Smooth muscle cell (in vitro differentiated cells): ENCODE data around the gene KIF26B. TPM values are rescaled to one million over a fixed set of nuclear protein-coding genes. Genes with fewer than 3 reads are reported as not detected.

Experiments
- DNase-seq: peaks from one replicate; lab custom pipeline; 2025; ENCODE audit not compliant: unreplicated experiment; lab: John Stamatoyannopoulos, UW
- H2AFZ ChIP-seq: fragments of 200-600 bp; sonication (generic); 2 replicates; pipeline ENCODE4 v1.6.0; 2016; ENCODE audit warnings: antibody characterized with exemption, low read depth, mild to moderate bottlenecking
- H3F3A ChIP-seq: fragments of 200-600 bp; sonication (generic); 2 replicates; pipeline ENCODE4 v1.6.0; 2017; ENCODE audit warnings: antibody characterized with exemption, low read depth
- H3K27ac ChIP-seq: fragments of 200-600 bp; sonication (generic); 2 replicates; pipeline ENCODE4 v1.5.1; 2016; ENCODE audit warnings: low read depth, mild to moderate bottlenecking
- H3K27me3 ChIP-seq: fragments of 200-600 bp; sonication (generic); 2 replicates; pipeline ENCODE4 v1.6.1; 2016; ENCODE audit warnings: low read depth, mild to moderate bottlenecking
- H3K36me3 ChIP-seq: fragments of 200-600 bp; sonication (generic); 2 replicates; pipeline ENCODE4 v1.5.1; 2016; ENCODE audit warnings: low read depth
- H3K4me1 ChIP-seq: fragments of 200-600 bp; sonication (generic); 2 replicates; pipeline ENCODE4 v1.5.1; 2016; ENCODE audit warnings: low read depth
- H3K4me2 ChIP-seq: fragments of 200-600 bp; sonication (generic); 2 replicates; pipeline ENCODE4 v1.6.0; 2016; ENCODE audit warnings: mild to moderate bottlenecking
- H3K4me3 ChIP-seq: fragments of 200-600 bp; sonication (generic); 2 replicates; pipeline ENCODE4 v1.5.1; 2016; ENCODE audit warnings: mild to moderate bottlenecking
- H3K79me2 ChIP-seq: fragments of 200-600 bp; sonication (generic); 2 replicates; pipeline ENCODE4 v1.6.0; 2016; ENCODE audit warnings: low read depth, mild to moderate bottlenecking
- H3K9ac ChIP-seq: fragments of 200-600 bp; sonication (generic); 2 replicates; pipeline ENCODE4 v1.6.0; 2016; ENCODE audit warnings: low read depth
- H3K9me3 ChIP-seq: fragments of 200-600 bp; sonication (generic); replicated peaks from 2 replicates; pipeline ENCODE4 v1.5.1; 2016; ENCODE audit warnings: low read depth
- H4K20me1 ChIP-seq: fragments of 200-600 bp; sonication (generic); 2 replicates; pipeline ENCODE4 v1.6.0; 2016; ENCODE audit warnings: low read depth
- CTCF ChIP-seq: fragments of 200-600 bp; sonication (generic); IDR thresholded peaks from 2 replicates; pipeline ENCODE4 v1.5.1; 2017; ENCODE audit warnings: borderline replicate concordance, mild to moderate bottlenecking, antibody characterized with exemption; ENCODE audit not compliant: insufficient read depth, poor library complexity, severe bottlenecking
- WGBS: methylation state at CpG from one replicate; pipeline ENCODE4 v1.1.7; 2016; ENCODE audit warnings: low lambda C conversion rate; 5-methylcytosine and 5-hydroxymethylcytosine counted together
- polyA plus RNA-seq: library from polyadenylated mRNA; unstranded; fragments of >200 nt; fragmentation: Nextera tagmentation; extraction: Ambion mirVana; gene quantifications from 2 replicates; pipeline ENCODE4 v1.2.1, GENCODE V29; 2016
- total RNA-seq: library from RNA; depleted of rRNA; stranded (reverse); fragments of >200 nt; gene quantifications from 2 replicates; pipeline ENCODE4 v1.2.3, GENCODE V29; 2014

The KIF26B gene
- total and polyA plus RNA-seq, 2 experiments from 2014 or later: 24.9 to 43.3 TPM

DNA sequence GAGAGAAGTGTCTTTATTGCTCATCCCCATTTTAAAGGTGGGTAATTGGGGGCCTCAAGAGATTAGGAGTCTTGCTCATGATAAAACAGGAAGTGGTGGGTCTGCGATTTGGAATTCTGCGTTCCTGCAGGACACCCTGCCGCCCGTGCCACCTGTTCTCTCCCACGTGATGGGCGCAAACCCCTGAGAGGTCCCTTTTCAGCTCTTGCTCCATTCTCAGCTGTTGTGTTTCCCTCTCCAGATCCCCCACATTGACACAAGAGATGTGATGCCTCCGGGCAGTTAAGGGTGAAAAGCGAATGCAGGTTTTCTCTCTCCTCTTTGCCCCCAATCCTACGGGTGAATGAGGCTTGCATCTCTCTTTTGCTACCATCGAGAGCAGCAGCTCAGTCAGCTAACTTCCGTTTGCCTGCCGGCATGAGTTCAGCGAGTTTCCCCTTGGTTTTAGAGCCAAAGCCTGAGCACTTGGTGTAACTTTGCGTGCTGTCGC, 57.5 kb downstream of the KIF26B start:
- 96% methylated on average over 15 of the region's 15 CpGs for WGBS
- H3K27me3 ChIP-seq: no peaks in the 10 kb centered on the region
- no peak for TF ChIP-seq CTCF

GRCh38 chr1:245213066-245213831, 58.5 kb downstream of the KIF26B start:
- peaks cover 25% of the 10 kb centered on the region for H3F3A ChIP-seq
- peaks cover 82% of the 10 kb centered on the region for H3K79me2 ChIP-seq
- no peak overlapping the region for H3K4me2 ChIP-seq
- no peak for DNase-seq
- no peaks in the 10 kb centered on the region for H3K9me3 ChIP-seq
- TF ChIP-seq CTCF: no peak
- no peaks in the 10 kb centered on the region for H3K36me3 ChIP-seq
- peaks cover 99% of the 10 kb centered on the region for H4K20me1 ChIP-seq
- 79% methylated on average over 15 of the region's 15 CpGs for WGBS
- no peak overlapping the region for H3K9ac ChIP-seq
- H3K27me3 ChIP-seq: no peaks in the 10 kb centered on the region
- H3K4me1 ChIP-seq: peaks cover 19% of the 10 kb centered on the region
- H3K4me3 ChIP-seq: no peak overlapping the region
- peak overlapping the region; percentile 44 for H3K27ac ChIP-seq
- H2AFZ ChIP-seq: no peak overlapping the region

More for the DNA sequence above, 57.5 kb downstream of the KIF26B start:
- peaks cover 24% of the 10 kb centered on the region for H3F3A ChIP-seq
- no peak for DNase-seq
- H3K9me3 ChIP-seq: no peaks in the 10 kb centered on the region
- H3K36me3 ChIP-seq: no peaks in the 10 kb centered on the region
- no peak overlapping the region for H2AFZ ChIP-seq
- no peak overlapping the region for H3K4me2 ChIP-seq
- no peak overlapping the region for H3K27ac ChIP-seq
- H3K4me1 ChIP-seq: peaks cover 9% of the 10 kb centered on the region
- peaks cover 99% of the 10 kb centered on the region for H4K20me1 ChIP-seq
- no peak overlapping the region for H3K4me3 ChIP-seq
- H3K79me2 ChIP-seq: peaks cover 88% of the 10 kb centered on the region
- no peak overlapping the region for H3K9ac ChIP-seq

DNA sequence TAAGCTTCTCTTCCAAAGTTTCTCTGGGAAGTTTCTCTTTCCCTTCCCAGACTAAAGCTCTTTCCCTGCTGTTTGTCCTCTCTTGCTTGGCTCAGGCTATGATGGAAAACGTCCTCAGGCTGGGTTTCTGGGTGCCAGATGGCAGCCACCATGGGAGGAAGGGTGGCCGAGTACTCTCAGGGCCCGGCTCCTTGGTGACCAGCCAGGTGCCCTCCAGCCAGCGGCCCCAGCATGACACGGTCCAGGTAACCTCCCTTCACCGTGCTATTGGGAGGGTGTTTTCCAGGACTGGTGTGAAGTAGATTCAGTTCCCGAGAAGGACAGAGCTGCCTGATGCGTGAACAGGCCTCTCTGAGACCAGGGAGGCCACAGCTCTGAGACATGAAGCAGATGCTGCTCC, 60.3 kb downstream of the KIF26B start:
- no peak overlapping the region for H3K9ac ChIP-seq
- WGBS: 86% methylated on average over 8 of the region's 8 CpGs
- H3K4me1 ChIP-seq: peaks cover 22% of the 10 kb centered on the region
- H3K9me3 ChIP-seq: no peaks in the 10 kb centered on the region
- no peaks in the 10 kb centered on the region for H3K27me3 ChIP-seq
- H3F3A ChIP-seq: peaks cover 29% of the 10 kb centered on the region
- no peak for TF ChIP-seq CTCF
- H3K79me2 ChIP-seq: peaks cover 80% of the 10 kb centered on the region
- H2AFZ ChIP-seq: no peak overlapping the region
- no peaks in the 10 kb centered on the region for H3K36me3 ChIP-seq
- no peak overlapping the region for H3K27ac ChIP-seq
- DNase-seq: no peak
- H3K4me3 ChIP-seq: no peak overlapping the region
- peaks cover 98% of the 10 kb centered on the region for H4K20me1 ChIP-seq
- H3K4me2 ChIP-seq: no peak overlapping the region
